ENCODE data around the gene ABLIM1.

The ABLIM1 gene

GRCh38 chr10:114482480-114483304, 175.4 kb downstream of the ABLIM1 start:
- H3K9me3 ChIP-seq (ENCODE audit: control insufficient read depth, insufficient read depth, low read length) = no peaks in the 10 kb centered on the region; the same call in 1 of the 2 replicates
- H3K36me3 ChIP-seq (ENCODE audit: insufficient read depth, low read length) = peaks cover 9% of the 10 kb centered on the region; the same call in 1 of the 2 replicates
- 0 out of 2 replicates have a peak, but pooled peaks cover under 1% of the 10 kb centered on the region for H3K4me1 ChIP-seq (ENCODE audit: insufficient read depth, low read length)

GRCh38 chr10:114481055-114481454, 177.0 kb downstream of the ABLIM1 start:
- Histone ChIP-seq H3K36me3 (ENCODE audit: insufficient read depth, low read length) (peaks cover 9% of the 10 kb centered on the region; the same call in 1 of the 2 replicates), H3K9ac (ENCODE audit: low read depth, low read length) (no peak overlapping the region), H3K9me3 (ENCODE audit: control insufficient read depth, insufficient read depth, low read length) (no peaks in the 10 kb centered on the region; the same call in 1 of the 2 replicates), H3K4me1 (ENCODE audit: insufficient read depth, low read length) (no peaks in the 10 kb centered on the region)

More at GRCh38 chr10:114482480-114483304, 175.4 kb downstream of the ABLIM1 start:
- no peak overlapping the region for H3K9ac ChIP-seq (ENCODE audit: low read depth, low read length)

GRCh38 chr10:114479836-114480235, 178.2 kb downstream of the ABLIM1 start:
- H3K9me3 ChIP-seq (ENCODE audit: control insufficient read depth, insufficient read depth, low read length) = no peaks in the 10 kb centered on the region
- 0 out of 2 replicates have a peak, but pooled peaks cover 1% of the 10 kb centered on the region for H3K36me3 ChIP-seq (ENCODE audit: insufficient read depth, low read length)
- no peaks in the 10 kb centered on the region for H3K4me1 ChIP-seq (ENCODE audit: insufficient read depth, low read length)
- H3K9ac ChIP-seq (ENCODE audit: low read depth, low read length) = no peak overlapping the region

DNA sequence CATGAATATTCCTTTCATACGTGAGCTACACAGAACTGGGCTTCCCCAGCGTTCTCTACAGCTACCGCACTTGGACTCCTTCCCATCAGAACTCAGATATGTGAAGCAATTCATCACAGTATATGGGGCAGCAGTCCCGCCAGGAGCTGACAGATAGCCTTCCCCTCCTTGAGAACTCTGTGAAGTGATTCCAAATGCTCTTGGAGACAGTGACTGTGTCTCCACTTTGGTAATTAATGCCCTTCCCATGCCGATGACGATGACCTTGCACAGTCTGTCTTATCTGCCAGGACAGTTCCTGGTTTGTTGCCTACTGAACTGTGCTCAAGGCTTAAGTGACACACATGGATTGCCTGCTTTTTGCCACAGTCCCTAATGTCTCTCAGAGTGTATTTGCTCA, 178.8 kb downstream of the ABLIM1 start:
- H3K9me3 ChIP-seq (ENCODE audit: control insufficient read depth, insufficient read depth, low read length) = no peaks in the 10 kb centered on the region
- no peaks in the 10 kb centered on the region for H3K36me3 ChIP-seq (ENCODE audit: insufficient read depth, low read length)
- no peaks in the 10 kb centered on the region for H3K4me1 ChIP-seq (ENCODE audit: insufficient read depth, low read length)
- no peak overlapping the region for H3K9ac ChIP-seq (ENCODE audit: low read depth, low read length)

DNA sequence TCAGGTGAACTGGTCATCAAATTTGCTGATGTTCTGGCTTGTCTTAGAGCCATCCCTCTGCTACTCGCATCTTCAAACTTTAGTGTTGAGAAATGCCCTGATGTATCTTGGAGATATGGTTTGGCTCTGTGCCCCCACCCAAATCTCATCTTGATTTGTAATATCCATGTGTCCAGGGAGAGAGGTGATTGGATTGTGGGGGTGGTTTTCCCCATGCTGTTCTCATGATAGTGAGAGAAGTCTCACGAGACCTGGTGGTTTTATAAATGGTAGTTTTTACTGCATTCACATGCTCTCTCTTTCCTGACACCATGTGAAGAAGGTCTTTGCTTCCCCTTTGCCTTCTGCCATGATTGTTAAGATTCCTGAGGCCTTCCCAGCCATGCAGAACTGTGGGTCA, 179.8 kb downstream of the ABLIM1 start:
- H3K9me3 ChIP-seq (ENCODE audit: control insufficient read depth, insufficient read depth, low read length) = no peaks in the 10 kb centered on the region
- no peaks in the 10 kb centered on the region for H3K36me3 ChIP-seq (ENCODE audit: insufficient read depth, low read length)
- no peaks in the 10 kb centered on the region for H3K4me1 ChIP-seq (ENCODE audit: insufficient read depth, low read length)
- no peak overlapping the region for H3K9ac ChIP-seq (ENCODE audit: low read depth, low read length)

- Histone ChIP-seq H3K9ac (ENCODE audit: low read depth, low read length) (no peak overlapping the region), H3K36me3 (ENCODE audit: insufficient read depth, low read length) (no peaks in the 10 kb centered on the region), H3K9me3 (ENCODE audit: control insufficient read depth, insufficient read depth, low read length) (no peaks in the 10 kb centered on the region), H3K4me1 (ENCODE audit: insufficient read depth, low read length) (peaks cover 7% of the 10 kb centered on the region)
Measured at GRCh38 chr10:114477285-114477684, 180.8 kb downstream of the ABLIM1 start.

DNA sequence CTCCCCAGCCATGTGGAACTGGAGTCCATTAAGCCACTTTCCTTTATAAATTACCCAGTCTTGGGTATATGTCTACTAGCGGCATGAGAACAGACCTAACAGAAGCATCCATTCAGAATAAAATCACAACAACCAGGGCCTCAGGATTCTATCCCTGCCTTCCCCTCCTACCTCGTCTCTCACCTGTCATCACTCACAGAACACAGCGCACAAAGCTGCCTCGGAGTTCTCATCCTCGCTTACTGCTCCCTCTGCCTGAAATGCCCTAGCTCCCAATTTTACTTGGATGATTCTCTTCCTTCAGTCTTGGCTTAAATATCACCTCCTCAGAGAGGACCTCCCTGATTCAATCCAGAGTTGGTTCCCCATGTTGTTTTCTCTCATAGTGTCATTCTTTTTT, 183.1 kb downstream of the ABLIM1 start:
- no peaks in the 10 kb centered on the region for H3K36me3 ChIP-seq (ENCODE audit: insufficient read depth, low read length)
- H3K9ac ChIP-seq (ENCODE audit: low read depth, low read length) = no peak overlapping the region
- H3K9me3 ChIP-seq (ENCODE audit: control insufficient read depth, insufficient read depth, low read length) = no peaks in the 10 kb centered on the region
- peaks cover 8% of the 10 kb centered on the region for H3K4me1 ChIP-seq (ENCODE audit: insufficient read depth, low read length)

GRCh38 chr10:114473776-114474175, 184.3 kb downstream of the ABLIM1 start:
- Histone ChIP-seq H3K4me1 (ENCODE audit: insufficient read depth, low read length) (peaks cover 8% of the 10 kb centered on the region), H3K36me3 (ENCODE audit: insufficient read depth, low read length) (no peaks in the 10 kb centered on the region), H3K9me3 (ENCODE audit: control insufficient read depth, insufficient read depth, low read length) (no peaks in the 10 kb centered on the region), H3K9ac (ENCODE audit: low read depth, low read length) (no peak overlapping the region)

DNA sequence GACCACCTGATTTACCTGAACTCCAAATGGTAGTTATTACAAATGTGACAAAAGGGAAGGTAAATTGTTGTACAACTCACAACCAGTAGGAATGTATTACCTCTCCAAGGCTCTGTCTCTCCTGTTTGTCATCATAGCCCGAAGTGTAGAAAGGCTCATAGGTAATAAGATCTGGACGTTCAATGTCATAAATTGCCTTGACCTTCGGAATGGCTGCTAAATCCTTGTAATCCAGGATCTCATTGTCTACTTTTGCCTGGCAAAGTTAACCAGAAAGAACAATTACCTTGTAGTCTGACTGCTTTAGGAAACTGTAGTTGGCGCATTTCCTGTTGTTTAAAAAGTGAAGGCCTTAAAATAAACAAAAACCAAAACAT, 185.2 kb downstream of the ABLIM1 start:
- Histone ChIP-seq H3K9me3 (ENCODE audit: control insufficient read depth, insufficient read depth, low read length) (no peaks in the 10 kb centered on the region), H3K9ac (ENCODE audit: low read depth, low read length) (no peak overlapping the region), H3K36me3 (ENCODE audit: insufficient read depth, low read length) (no peaks in the 10 kb centered on the region), H3K4me1 (ENCODE audit: insufficient read depth, low read length) (peaks cover 8% of the 10 kb centered on the region)

DNA sequence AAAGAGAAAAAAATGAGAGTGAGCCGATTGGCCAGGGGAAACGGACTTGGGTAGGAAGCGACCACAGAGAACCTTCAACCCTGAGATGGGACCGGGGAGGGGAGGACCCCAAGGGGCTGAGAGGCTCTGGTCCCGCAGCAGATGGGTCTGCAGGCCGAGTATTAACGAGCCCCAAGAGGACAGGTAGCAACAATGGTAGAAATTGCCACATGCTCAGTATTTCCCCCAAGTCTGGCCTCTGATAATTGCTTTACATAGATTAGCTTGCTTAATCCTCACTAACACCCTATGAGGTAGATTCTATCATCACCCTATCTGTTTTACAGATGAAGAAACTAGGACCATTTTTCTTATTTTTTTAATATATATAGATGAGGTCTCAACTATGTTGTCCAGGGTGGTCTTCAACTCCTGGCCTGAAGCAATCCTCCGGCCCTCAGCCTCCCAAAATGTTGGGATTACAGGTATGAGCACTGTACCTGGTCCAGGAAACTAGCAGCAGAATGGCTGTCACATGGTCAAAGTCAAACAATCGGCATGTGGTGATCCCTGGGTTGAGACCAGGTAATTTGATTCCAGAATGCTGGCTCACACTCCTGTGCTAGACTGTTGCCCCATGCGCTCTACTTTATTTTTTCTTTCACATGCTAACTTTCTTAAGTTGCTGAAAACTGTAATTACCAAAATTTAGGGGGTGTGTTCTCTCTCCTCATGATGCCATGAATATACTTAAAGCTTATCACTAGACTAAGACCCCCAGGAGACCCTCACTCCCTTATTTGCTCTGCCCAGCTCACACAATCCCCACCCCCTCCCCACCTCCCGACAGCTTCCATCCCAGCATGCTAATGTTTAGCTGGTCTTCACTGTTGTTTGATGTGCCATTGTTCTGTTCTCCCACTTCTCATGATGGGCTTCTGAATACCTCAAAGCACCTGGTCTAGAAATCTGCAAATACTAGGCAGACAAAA, 185.9 kb downstream of the ABLIM1 start:
- peaks cover 8% of the 10 kb centered on the region for H3K4me1 ChIP-seq (ENCODE audit: insufficient read depth, low read length)
- H3K36me3 ChIP-seq (ENCODE audit: insufficient read depth, low read length) = no peaks in the 10 kb centered on the region
- no peak overlapping the region for H3K9ac ChIP-seq (ENCODE audit: low read depth, low read length)
- no peaks in the 10 kb centered on the region for H3K9me3 ChIP-seq (ENCODE audit: control insufficient read depth, insufficient read depth, low read length)

DNA sequence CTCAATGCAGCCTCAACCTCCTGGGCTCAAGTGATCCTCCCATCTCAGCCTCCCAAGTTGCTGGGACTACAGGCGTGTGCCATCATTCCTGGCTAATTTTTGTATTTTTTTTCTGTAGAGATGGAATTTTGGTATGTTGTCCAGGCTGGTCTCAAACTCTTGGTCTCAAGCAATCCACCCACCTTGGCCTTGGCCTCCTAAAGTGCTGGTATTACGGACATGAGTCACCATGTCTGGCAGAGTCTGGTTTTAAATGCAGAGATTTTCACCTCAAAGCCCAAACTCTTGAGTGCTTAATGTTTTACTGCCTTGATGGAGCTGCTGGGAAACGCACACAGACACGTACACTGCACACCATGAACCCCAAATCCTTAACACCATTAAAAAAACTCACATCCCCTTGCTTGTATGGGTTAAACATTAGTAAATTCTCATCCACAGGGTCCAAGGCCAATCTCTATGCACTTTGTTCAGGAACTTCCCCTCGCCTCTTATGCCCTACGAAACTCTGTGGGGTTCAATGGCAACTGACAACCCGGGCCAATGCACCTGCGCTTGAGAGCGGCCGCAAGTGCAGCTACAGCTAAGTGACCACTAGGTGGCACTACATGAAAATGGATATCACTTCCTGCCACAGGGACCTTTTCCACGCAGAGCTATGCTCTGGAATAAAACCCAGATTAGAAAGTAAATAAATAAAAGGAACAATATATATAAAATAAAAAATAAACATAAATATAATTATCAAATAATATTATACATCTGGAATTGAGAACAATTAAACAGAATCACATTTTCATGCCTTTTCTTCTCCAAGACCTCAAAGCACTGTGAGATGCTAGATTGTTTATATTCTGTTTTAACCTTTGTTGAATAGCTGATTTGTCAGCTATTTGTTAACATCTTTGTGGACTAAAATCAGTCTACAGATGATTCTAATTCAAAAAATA, 186.8 kb downstream of the ABLIM1 start:
- Histone ChIP-seq H3K9ac (ENCODE audit: low read depth, low read length) (no peak overlapping the region), H3K4me1 (ENCODE audit: insufficient read depth, low read length) (peaks cover 8% of the 10 kb centered on the region), H3K9me3 (ENCODE audit: control insufficient read depth, insufficient read depth, low read length) (no peaks in the 10 kb centered on the region), H3K36me3 (ENCODE audit: insufficient read depth, low read length) (no peaks in the 10 kb centered on the region)

DNA sequence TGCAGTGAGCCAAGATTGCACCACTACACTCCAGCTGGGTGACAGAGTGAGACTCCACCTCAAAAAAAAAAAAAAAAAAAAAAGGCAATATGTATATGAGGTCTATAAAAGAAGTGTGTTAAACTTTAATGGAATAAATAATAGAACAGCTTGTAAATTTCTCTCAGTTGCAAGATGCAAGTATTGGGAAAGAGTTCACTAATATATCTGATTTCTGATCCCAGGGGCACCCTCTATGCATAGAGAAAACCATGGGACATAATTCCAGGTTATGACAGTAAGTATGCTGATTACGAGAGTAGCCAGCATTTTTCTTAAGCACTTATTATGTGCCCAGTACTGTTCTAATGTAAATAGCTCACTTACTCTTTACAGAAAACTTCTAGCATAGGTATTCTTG, 187.7 kb downstream of the ABLIM1 start:
- Histone ChIP-seq H3K9me3 (ENCODE audit: control insufficient read depth, insufficient read depth, low read length) (no peaks in the 10 kb centered on the region), H3K9ac (ENCODE audit: low read depth, low read length) (no peak overlapping the region), H3K36me3 (ENCODE audit: insufficient read depth, low read length) (no peaks in the 10 kb centered on the region), H3K4me1 (ENCODE audit: insufficient read depth, low read length) (peaks cover 8% of the 10 kb centered on the region)

- Histone ChIP-seq H3K36me3 (ENCODE audit: insufficient read depth, low read length) (no peaks in the 10 kb centered on the region; the same call in 1 of the 2 replicates), H3K4me1 (ENCODE audit: insufficient read depth, low read length) (peaks cover 3% of the 10 kb centered on the region; the same call in 1 of the 2 replicates), H3K9ac (ENCODE audit: low read depth, low read length) (no peak overlapping the region), H3K9me3 (ENCODE audit: control insufficient read depth, insufficient read depth, low read length) (no peaks in the 10 kb centered on the region)
Measured at GRCh38 chr10:114458955-114459354, 199.1 kb downstream of the ABLIM1 start.
